Osteocyte (in vitro differentiated cells): ENCODE data around the gene SLC30A7. TPM values are rescaled to one million over a fixed set of nuclear protein-coding genes. Genes with fewer than 3 reads are reported as not detected.

Source experiments
- DNase-seq: peaks from one replicate; pipeline ENCODE4 v3.0.0; 2021; ENCODE audit warnings: mixed read lengths; ENCODE audit not compliant: unreplicated experiment; ENCODE audit errors: extremely low spot score
- H3K27ac Mint-ChIP-seq: one replicate; pipeline ENCODE4 v1.8.0; 2021; ENCODE audit warnings: mild to moderate bottlenecking, mixed read lengths; ENCODE audit not compliant: unreplicated experiment
- H3K27me3 Mint-ChIP-seq: one replicate; pipeline ENCODE4 v1.8.0; 2021; ENCODE audit warnings: mixed read lengths; ENCODE audit not compliant: unreplicated experiment
- H3K36me3 Mint-ChIP-seq: one replicate; pipeline ENCODE4 v1.8.0; 2021; ENCODE audit warnings: mixed read lengths; ENCODE audit not compliant: unreplicated experiment
- H3K4me1 Mint-ChIP-seq: one replicate; pipeline ENCODE4 v1.8.0; 2021; ENCODE audit warnings: mixed read lengths; ENCODE audit not compliant: unreplicated experiment
- H3K4me3 Mint-ChIP-seq: one replicate; pipeline ENCODE4 v1.8.0; 2021; ENCODE audit warnings: mild to moderate bottlenecking, moderate library complexity, mixed read lengths; ENCODE audit not compliant: unreplicated experiment
- H3K9me3 Mint-ChIP-seq: one replicate; pipeline ENCODE4 v1.8.0; 2021; ENCODE audit warnings: mixed read lengths; ENCODE audit not compliant: unreplicated experiment
- CTCF ChIP-seq: fragments of 200-600 bp; sonication (generic); IDR thresholded peaks from 2 replicates; pipeline ENCODE4 v1.5.0; 2021; ENCODE audit warnings: antibody characterized with exemption, mild to moderate bottlenecking, moderate library complexity
- total RNA-seq: library from RNA; stranded (reverse); gene quantifications from 2 replicates; pipeline ENCODE4 v1.2.1, GENCODE V29; 2021

SLC30A7 gene
- total RNA-seq, 1 donor from 2014 or later: 38.3 TPM

- peaks cover 10% of the 10 kb centered on the region for H3K9me3 Mint-ChIP-seq
- H3K4me1 Mint-ChIP-seq: peaks cover 2% of the 10 kb centered on the region
- no peak overlapping the region for H3K4me3 Mint-ChIP-seq
- no peak overlapping the region for H3K27ac Mint-ChIP-seq
- DNase-seq: no peak
- TF ChIP-seq CTCF: no peak
- H3K36me3 Mint-ChIP-seq: no peaks in the 10 kb centered on the region
- H3K27me3 Mint-ChIP-seq: no peaks in the 10 kb centered on the region
Observed at GRCh38 chr1:100860397-100860991, 35.4 kb upstream of the SLC30A7 start.

- DNase-seq: no peak
- Mint-ChIP-seq H3K27me3 (no peaks in the 10 kb centered on the region), H3K4me3 (no peak overlapping the region), H3K27ac (no peak overlapping the region), H3K36me3 (no peaks in the 10 kb centered on the region), H3K9me3 (peaks cover 7% of the 10 kb centered on the region), H3K4me1 (peaks cover 2% of the 10 kb centered on the region)
- no peak for TF ChIP-seq CTCF
Observed at GRCh38 chr1:100861379-100861778, 34.5 kb upstream of the SLC30A7 start.

DNA sequence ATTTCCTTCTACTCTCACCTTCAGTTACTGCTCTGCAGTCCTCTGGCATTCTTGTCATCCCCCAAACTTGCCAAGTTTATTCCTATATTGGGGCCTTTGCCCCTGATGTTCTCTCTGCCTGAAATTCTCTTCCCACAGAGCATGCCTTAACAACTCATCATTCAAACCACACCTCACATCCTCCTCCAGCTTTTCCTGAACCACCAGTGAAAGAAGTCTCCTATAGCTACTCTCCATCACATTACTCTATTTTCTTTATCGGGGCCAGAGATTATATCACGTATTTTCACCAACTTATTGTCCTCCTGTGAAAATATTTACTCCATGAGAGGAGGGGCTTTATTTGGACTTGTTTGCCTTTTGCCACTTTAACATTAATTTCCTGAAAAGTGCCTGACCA, 33.3 kb upstream of the SLC30A7 start:
- H3K4me3 Mint-ChIP-seq: no peak overlapping the region
- H3K9me3 Mint-ChIP-seq: no peaks in the 10 kb centered on the region
- no peaks in the 10 kb centered on the region for H3K36me3 Mint-ChIP-seq
- TF ChIP-seq CTCF: no peak
- H3K4me1 Mint-ChIP-seq: peaks cover 2% of the 10 kb centered on the region
- H3K27me3 Mint-ChIP-seq: no peaks in the 10 kb centered on the region
- no peak for DNase-seq
- no peak overlapping the region for H3K27ac Mint-ChIP-seq

DNA sequence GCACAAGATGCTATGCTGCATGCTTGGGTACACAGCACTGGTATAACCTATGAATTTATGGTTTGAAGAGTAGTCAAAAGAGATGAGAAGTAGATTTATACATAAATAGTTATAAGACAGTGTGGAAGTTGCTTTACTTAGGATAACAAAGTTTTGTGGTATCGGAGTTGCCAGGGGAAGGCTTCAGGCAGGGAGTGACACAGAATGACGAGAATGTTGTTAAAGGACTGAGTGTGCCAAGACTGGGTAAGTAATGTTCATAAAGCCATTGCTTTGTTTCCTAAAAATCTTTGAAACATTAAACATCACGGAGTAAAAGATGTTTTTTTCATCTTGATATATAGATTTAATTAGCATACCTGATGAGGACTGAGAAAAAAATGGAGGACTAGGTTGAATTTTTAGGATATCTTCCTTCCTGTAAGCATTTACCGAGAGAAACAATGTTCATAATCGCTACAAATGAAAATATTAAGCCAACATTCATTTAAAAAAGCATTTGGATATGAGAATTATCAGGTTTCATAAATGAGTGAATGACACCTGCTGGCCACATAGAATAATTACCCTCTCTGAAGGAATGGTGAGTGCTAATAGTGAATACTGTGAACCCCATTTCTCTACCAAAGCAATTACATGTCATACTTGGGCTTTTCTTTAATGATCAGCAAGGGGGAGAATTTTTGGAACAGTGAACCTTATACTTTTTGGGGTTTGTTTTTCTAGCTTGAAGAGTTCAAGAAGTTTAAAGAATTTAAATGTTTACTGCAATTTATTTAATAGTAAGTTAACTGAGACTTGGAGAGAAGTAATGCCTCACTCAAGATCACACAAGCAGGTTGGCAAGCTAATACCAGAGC, 29.6 kb upstream of the SLC30A7 start:
- Mint-ChIP-seq H3K9me3 (no peaks in the 10 kb centered on the region), H3K4me3 (no peak overlapping the region), H3K4me1 (no peaks in the 10 kb centered on the region), H3K27me3 (no peaks in the 10 kb centered on the region), H3K27ac (no peak overlapping the region), H3K36me3 (no peaks in the 10 kb centered on the region)
- DNase-seq: no peak
- TF ChIP-seq CTCF: peak; percentile 75

- Mint-ChIP-seq H3K4me1 (no peaks in the 10 kb centered on the region), H3K9me3 (no peaks in the 10 kb centered on the region), H3K27ac (no peak overlapping the region), H3K36me3 (no peaks in the 10 kb centered on the region), H3K27me3 (no peaks in the 10 kb centered on the region), H3K4me3 (no peak overlapping the region)
- no peak for DNase-seq
- no peak for TF ChIP-seq CTCF
Observed at GRCh38 chr1:100866901-100867206, 29.0 kb upstream of the SLC30A7 start.
